Spleen (tissue), 11 donors: ENCODE measurements around the gene PDE4D. TPM values are rescaled to one million over a fixed set of nuclear protein-coding genes. Genes with fewer than 3 reads are reported as not detected.

Experiments
- DNase-seq: peaks from one replicate; pipeline ENCODE4 v3.0.0-alpha.2; 2020
- H3K27ac ChIP-seq, 8 donors: fragments of 200-600 bp; sonication (generic) in 7 of 8; 1 replicate in 4 of 8; 2 replicates in 4 of 8; pipeline versions ENCODE4 v1.5.0 to v1.8.0; 2016 to 2021; ENCODE audit warnings: inconsistent platforms in 4 of 8, mild to moderate bottlenecking in 4 of 8, moderate library complexity in 1 of 8
- H3K27me3 ChIP-seq, 7 donors: fragments of 200-600 bp; sonication (generic) in 6 of 7; replicated peaks in 1 of 7; 1 replicate in 4 of 7; 2 replicates in 3 of 7; pipeline versions ENCODE4 v1.5.0 to v1.8.0; 2016 to 2021; ENCODE audit warnings: inconsistent platforms in 3 of 7, mild to moderate bottlenecking in 1 of 7
- H3K36me3 ChIP-seq, 6 donors: fragments of 200-600 bp; sonication (generic) in 5 of 6; 1 replicate in 4 of 6; 2 replicates in 2 of 6; pipeline versions ENCODE4 v1.5.0 to v1.8.0; 2016 to 2021; ENCODE audit warnings: inconsistent platforms in 2 of 6
- H3K4me1 ChIP-seq, 6 donors: fragments of 200-600 bp; sonication (generic) in 5 of 6; 1 replicate in 3 of 6; 2 replicates in 3 of 6; pipeline versions ENCODE4 v1.5.0 to v1.8.0; 2016 to 2021; ENCODE audit warnings: inconsistent platforms in 3 of 6
- H3K4me3 ChIP-seq, 8 donors: fragments of 200-600 bp; sonication (generic) in 7 of 8; 1 replicate in 4 of 8; 2 replicates in 4 of 8; pipeline versions ENCODE4 v1.5.0 to v1.8.0; 2016 to 2021; ENCODE audit warnings: inconsistent platforms in 4 of 8, mild to moderate bottlenecking in 4 of 8, moderate library complexity in 2 of 8
- H3K9me3 ChIP-seq, 8 donors: fragments of 200-600 bp; sonication (generic) in 7 of 8; 1 replicate in 4 of 8; 2 replicates in 4 of 8; pipeline versions ENCODE4 v1.5.0 to v1.8.0; 2016 to 2021; ENCODE audit warnings: inconsistent platforms in 4 of 8
- CTCF ChIP-seq, 11 experiments: fragments of 200-600 bp in 7 of 11; fragments of 450-650 bp in 4 of 11; sonication (generic) in 4 of 11; IDR thresholded peaks in 8 of 11; conservative IDR thresholded peaks in 3 of 11; 1 replicate in 7 of 11; 2 replicates in 4 of 11; pipeline versions ENCODE4 v1.4.0 to v1.8.0; 2016 to 2021; ENCODE audit warnings: antibody characterized with exemption in 11 of 11, inconsistent platforms in 4 of 11, mild to moderate bottlenecking in 1 of 11
- POLR2A ChIP-seq, 3 donors: fragments of 450-650 bp; IDR thresholded peaks; one replicate each; pipeline ENCODE4 v1.5.1; 2017; ENCODE audit warnings: antibody characterized with exemption in 3 of 3, mild to moderate bottlenecking in 1 of 3
- POLR2AphosphoS5 ChIP-seq, 3 donors: sonication (generic); formaldehyde crosslinking; IDR thresholded peaks; one replicate each; pipeline ENCODE4 v1.5.1; 2017; ENCODE audit warnings: antibody characterized with exemption in 3 of 3
- WGBS, 5 donors: extraction: QIAGEN DNeasy Blood & Tissue Kit in 3 of 5; methylation state at CpG; one replicate each; pipeline versions ENCODE4 v1.1.5 to v1.1.7; 2013 to 2018; 5-methylcytosine and 5-hydroxymethylcytosine counted together
- intact Hi-C: fragments of 100-400 bp; cut with DNase I; formaldehyde crosslinking; loops from one replicate; pipeline ENCODE4 v1.15.0; 2023; ENCODE audit warnings: low total_unique reads
- polyA plus RNA-seq, 3 donors: library from polyadenylated mRNA; stranded (reverse); fragments of 200-250 nt; gene quantifications; one replicate each; pipeline ENCODE4 v1.2.1, GENCODE V29; 2013
- total RNA-seq, 7 donors: library from RNA; depleted of rRNA in 3 of 7; stranded (reverse); fragments of >200 nt in 3 of 7; fragmentation: NEBNext Ultra II Directional in 4 of 7; extraction: Animal tissue kit (Norgen Biotek cat#: 25700) in 4 of 7; gene quantifications; one replicate each; pipeline versions ENCODE4 v1.1.0 to v1.2.1, GENCODE V29; 2016 to 2021
- donor health status: healthy with polysubstance abuse.
- donor health status: DM: no; HTN: no; CAD: no; lungs with moderate emphysema.
- donor health status: DM: no; HTN: no; CAD: no.
- donor health status: Bipolar disorder and iron deficiency.
- donor health status: healthy.
- donor health status: DM: no; HTN: no; CAD: no.
- donor health status: DM: yes; HTN: yes; CAD: no.

PDE4D gene
- total and polyA plus RNA-seq, 10 donors = 0.88 to 51.8 (median 18.2) TPM

GRCh38 chr5:59266410-59266809, 627.1 kb downstream of the PDE4D start:
- Histone ChIP-seq H3K4me1 (no peaks in the 10 kb centered on the region), H3K36me3 (no peaks in the 10 kb centered on the region), H3K27ac (no peak overlapping the region), H3K4me3 (no peak overlapping the region), H3K27me3 (no peaks in the 10 kb centered on the region), H3K9me3 (no peaks in the 10 kb centered on the region)
- no peak for DNase-seq
- intact Hi-C loops = no loop called here
- TF ChIP-seq POLR2AphosphoS5 (IDR thresholded peaks at IDR 0.05) (no peak), POLR2A (IDR thresholded peaks at IDR 0.05) (no peak), CTCF (IDR thresholded peaks at IDR 0.05 in 8 of 11, conservative IDR thresholded peaks at IDR 0.05 in 3 of 11) (no peak)
- 47 to 81% (median 64%) methylated on average over 3 of the region's 3 CpGs for WGBS, 5 donors

- H3K9me3 ChIP-seq = no peaks in the 10 kb centered on the region
- DNase-seq = no peak
- H3K4me1 ChIP-seq = peaks cover 0 to 6% (median 0%) of the 10 kb centered on the region in 6 donors
- TF ChIP-seq POLR2A (IDR thresholded peaks at IDR 0.05) = no peak
- intact Hi-C loops = no loop called here
- WGBS, 5 donors = 71 to 87% (median 81%) methylated on average over 4 of the region's 4 CpGs
- no peaks in the 10 kb centered on the region for H3K36me3 ChIP-seq
- H3K4me3 ChIP-seq = no peak overlapping the region
- no peak overlapping the region for H3K27ac ChIP-seq
- no peaks in the 10 kb centered on the region for H3K27me3 ChIP-seq
Observed at GRCh38 chr5:59264639-59265245, 628.8 kb downstream of the PDE4D start.

GRCh38 chr5:59264013-59264412, 629.5 kb downstream of the PDE4D start:
- peaks cover 0 to 6% (median 0%) of the 10 kb centered on the region in 6 donors for H3K4me1 ChIP-seq
- TF ChIP-seq POLR2A (IDR thresholded peaks at IDR 0.05) = no peak
- TF ChIP-seq POLR2AphosphoS5 (IDR thresholded peaks at IDR 0.05) = no peak
- no peak for TF ChIP-seq CTCF (IDR thresholded peaks at IDR 0.05 in 8 of 11, conservative IDR thresholded peaks at IDR 0.05 in 3 of 11)
- intact Hi-C loops = no loop called here
- H3K36me3 ChIP-seq = no peaks in the 10 kb centered on the region
- H3K27ac ChIP-seq = no peak overlapping the region
- no peak overlapping the region for H3K4me3 ChIP-seq
- 73 to 92% (median 84%) methylated on average over 2 of the region's 2 CpGs for WGBS, 5 donors
- no peaks in the 10 kb centered on the region for H3K27me3 ChIP-seq
- DNase-seq = no peak
- no peaks in the 10 kb centered on the region for H3K9me3 ChIP-seq

- intact Hi-C loops = no loop called here
- H3K27me3 ChIP-seq = no peaks in the 10 kb centered on the region
- peaks cover 0 to 6% (median 0%) of the 10 kb centered on the region in 6 donors for H3K4me1 ChIP-seq
- no peak overlapping the region for H3K4me3 ChIP-seq
- WGBS, 5 donors = 89 to 100% (median 96%) methylated on average over 1 of the region's 1 CpG
- H3K27ac ChIP-seq = no peak overlapping the region
- no peak for DNase-seq
- no peaks in the 10 kb centered on the region for H3K9me3 ChIP-seq
- TF ChIP-seq CTCF (IDR thresholded peaks at IDR 0.05 in 8 of 11, conservative IDR thresholded peaks at IDR 0.05 in 3 of 11) = no peak
- no peak for TF ChIP-seq POLR2A (IDR thresholded peaks at IDR 0.05)
- TF ChIP-seq POLR2AphosphoS5 (IDR thresholded peaks at IDR 0.05) = no peak
- H3K36me3 ChIP-seq = no peaks in the 10 kb centered on the region
Observed at GRCh38 chr5:59261969-59262368, 631.6 kb downstream of the PDE4D start.
